ENCODE results near the gene RSPO4. TPM values are rescaled to one million over a fixed set of nuclear protein-coding genes. Genes with fewer than 3 reads are reported as not detected.

The RSPO4 gene
- total and polyA plus RNA-seq, 2 donors (not counting 3 experiments of a cell fraction or from before 2014, with no cell fraction given), result not detected

- no peaks in the 10 kb centered on the region for H3K27me3 ChIP-seq (ENCODE audit: control insufficient read depth in 2 of 2, insufficient read depth in 2 of 2, low read length in 2 of 2)
- H3K4me3 ChIP-seq (replicated peaks in 1 of 3; ENCODE audit: insufficient read depth in 1 of 3, low read depth in 1 of 3, low read length in 3 of 3), result no peak overlapping the region
- FAIRE-seq, result no peak
- no peak overlapping the region for H3K27ac ChIP-seq (ENCODE audit: insufficient read depth, low read depth, low read length)
- no peaks in the 10 kb centered on the region for H4K20me1 ChIP-seq (replicated peaks; ENCODE audit: control insufficient read depth, extremely low read depth, insufficient read depth, low read length)
- H3K4me1 ChIP-seq (ENCODE audit: control insufficient read depth, extremely low read depth, insufficient read depth, low read length), result no peaks in the 10 kb centered on the region
- POLR2A ChIA-PET, result no interaction called here
- no TSS peak for BruUV-seq (replicated peaks)
- H3K79me2 ChIP-seq (ENCODE audit: control insufficient read depth, insufficient read depth, low read length), result no peaks in the 10 kb centered on the region
- H3K9ac ChIP-seq (replicated peaks; ENCODE audit: extremely low read depth, insufficient read depth, low read length), result no peak overlapping the region
- H3K9me3 ChIP-seq (replicated peaks; ENCODE audit: control insufficient read depth, insufficient read depth, low read length), result no peaks in the 10 kb centered on the region
- intact Hi-C loops (cut with micrococcal nuclease), result no loop called here
- no peaks in the 10 kb centered on the region for H3K9me1 ChIP-seq (replicated peaks; ENCODE audit: control insufficient read depth, extremely low read depth, insufficient read depth, low read length)
- no peaks in the 10 kb centered on the region for H3K36me3 ChIP-seq (ENCODE audit: control insufficient read depth in 2 of 2, extremely low read depth in 1 of 2, insufficient read depth in 2 of 2, low read length in 2 of 2)
- TF ChIP-seq CTCF (IDR thresholded peaks at IDR 0.05; ENCODE audit: extremely low read depth in 1 of 2, insufficient read depth in 1 of 2, low read depth in 1 of 2, low read length in 2 of 2) (no peak), EZH2 (IDR thresholded peaks at IDR 0.05; ENCODE audit: borderline replicate concordance, low read depth, low read length, severe bottlenecking) (no peak), FOS (IDR thresholded peaks at IDR 0.05; ENCODE audit: borderline replicate concordance, insufficient read depth, low read length) (no peak), GATA2 (IDR thresholded peaks at IDR 0.05; ENCODE audit: insufficient read depth, insufficient read length, low read depth, low read length) (no peak), JUN (IDR thresholded peaks at IDR 0.05; ENCODE audit: borderline replicate concordance, insufficient read depth, insufficient read length, low read depth) (no peak), MYC (IDR thresholded peaks at IDR 0.05; ENCODE audit: low read depth, low read length) (no peak), MAX (IDR thresholded peaks at IDR 0.05; ENCODE audit: insufficient read depth, insufficient read length) (no peak), POLR2A (IDR thresholded peaks at IDR 0.05; ENCODE audit: low read depth, low read length) (no peak), POLR2AphosphoS5 (IDR thresholded peaks at IDR 0.05; ENCODE audit: insufficient read depth, low read depth, low read length) (no peak)
- CTCF ChIA-PET, result no interaction called here
- H2AFZ ChIP-seq (ENCODE audit: low read depth, low read length), result no peak overlapping the region
- H3K4me2 ChIP-seq (ENCODE audit: insufficient read depth, low read length), result no peak overlapping the region
- dilution Hi-C loops (cut with MboI; ENCODE audit: extremely low pct_ligation_motif_present, low sequenced_read_pairs), result no loop called here
- no peak for DNase-seq (ENCODE audit: low read depth, low spot score)
These were observed 88.7 kb downstream of the RSPO4 start for GRCh38 chr20:913306-913849.
